Suprapubic skin (tissue), 4 donors: ENCODE data around the gene TNIK. TPM values are rescaled to one million over a fixed set of nuclear protein-coding genes. Genes with fewer than 3 reads are reported as not detected.

Source experiments
- DNase-seq, 2 donors: peaks; one replicate each; pipeline ENCODE4 v3.0.0-alpha.2; 2019; ENCODE audit warnings: low spot score in 2 of 2
- H3K27ac ChIP-seq: fragments of 200-600 bp; sonication (generic); one replicate; pipeline ENCODE4 v1.5.1; 2019
- H3K27me3 ChIP-seq: fragments of 200-600 bp; sonication (generic); one replicate; pipeline ENCODE4 v1.5.1; 2019
- H3K36me3 ChIP-seq: fragments of 200-600 bp; sonication (generic); one replicate; pipeline ENCODE4 v1.5.1; 2019
- H3K4me1 ChIP-seq: fragments of 200-600 bp; sonication (generic); one replicate; pipeline ENCODE4 v1.5.1; 2019
- H3K4me3 ChIP-seq: fragments of 200-600 bp; sonication (generic); one replicate; pipeline ENCODE4 v1.5.1; 2019; ENCODE audit warnings: mild to moderate bottlenecking
- H3K9me3 ChIP-seq: fragments of 200-600 bp; sonication (generic); one replicate; pipeline ENCODE4 v1.5.1; 2019
- CTCF ChIP-seq, 2 donors: fragments of 200-600 bp in 1 of 2; fragments of 450-650 bp in 1 of 2; sonication (generic) in 1 of 2; IDR thresholded peaks; one replicate each; pipeline ENCODE4 v1.5.1; 2016 to 2019; ENCODE audit warnings: antibody characterized with exemption in 2 of 2, mild to moderate bottlenecking in 1 of 2, moderate library complexity in 1 of 2
- EP300 ChIP-seq: sonication (generic); formaldehyde crosslinking; IDR thresholded peaks from one replicate; pipeline ENCODE4 v1.6.1; 2017; ENCODE audit warnings: antibody characterized with exemption
- POLR2A ChIP-seq, 2 donors: fragments of 450-650 bp; IDR thresholded peaks; one replicate each; pipeline ENCODE4 v1.6.1; 2017; ENCODE audit warnings: antibody characterized with exemption in 2 of 2, mild to moderate bottlenecking in 2 of 2, moderate library complexity in 2 of 2
- POLR2AphosphoS5 ChIP-seq, 3 donors: sonication (generic); formaldehyde crosslinking; IDR thresholded peaks; one replicate each; pipeline ENCODE4 v1.6.1; 2017; ENCODE audit warnings: antibody characterized with exemption in 3 of 3
- WGBS: methylation state at CpG from one replicate; pipeline ENCODE4 v1.1.5; 2018; 5-methylcytosine and 5-hydroxymethylcytosine counted together
- total RNA-seq, 4 donors: library from RNA; depleted of rRNA; stranded (reverse); fragments of >200 nt; gene quantifications; one replicate each; pipeline ENCODE4 v1.1.0, GENCODE V29; 2016

TNIK gene
- total RNA-seq, 4 donors from 2014 or later = 2.0 to 4.3 (median 3.1) TPM

DNA sequence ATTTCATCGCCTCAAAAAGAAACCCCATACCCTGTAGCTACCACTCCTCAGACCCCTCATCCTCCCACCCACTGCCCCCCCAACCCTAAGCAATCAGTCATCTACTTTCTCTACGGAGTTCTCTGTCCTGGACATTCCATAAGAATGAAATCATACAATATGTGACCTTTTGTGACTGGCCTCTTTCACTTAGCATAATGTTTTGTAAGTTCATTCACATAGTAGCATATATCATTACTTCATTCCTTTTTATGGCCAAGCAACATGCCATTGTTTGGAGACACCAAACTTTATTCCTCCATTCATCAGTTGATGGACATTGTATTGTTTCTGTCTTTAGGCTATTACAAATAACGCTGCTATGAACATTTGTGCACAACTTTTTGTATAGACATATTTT is 64.2 kb downstream of the TNIK start:
- Histone ChIP-seq H3K4me3 (no peak overlapping the region), H3K27me3 (no peaks in the 10 kb centered on the region), H3K36me3 (no peaks in the 10 kb centered on the region), H3K9me3 (no peaks in the 10 kb centered on the region), H3K4me1 (no peaks in the 10 kb centered on the region), H3K27ac (no peak overlapping the region)
- 80% methylated on average over 3 of the region's 3 CpGs for WGBS
- DNase-seq = no peak
- TF ChIP-seq POLR2A (IDR thresholded peaks at IDR 0.05) = no peak
- no peak for TF ChIP-seq EP300
- no peak for TF ChIP-seq POLR2AphosphoS5 (IDR thresholded peaks at IDR 0.05)
- no peak for TF ChIP-seq CTCF (IDR thresholded peaks at IDR 0.05)

- no peak overlapping the region for H3K27ac ChIP-seq
Measured at GRCh38 chr3:171393032-171393744, 67.0 kb downstream of the TNIK start.

GRCh38 chr3:171391432-171391831 is 68.8 kb downstream of the TNIK start:
- H3K9me3 ChIP-seq = no peaks in the 10 kb centered on the region
- no peak overlapping the region for H3K4me3 ChIP-seq
- no peak for TF ChIP-seq CTCF (IDR thresholded peaks at IDR 0.05)
- no peak for TF ChIP-seq POLR2AphosphoS5 (IDR thresholded peaks at IDR 0.05)
- no peak for TF ChIP-seq POLR2A (IDR thresholded peaks at IDR 0.05)
- TF ChIP-seq EP300 = no peak
- H3K4me1 ChIP-seq = no peaks in the 10 kb centered on the region
- no peak overlapping the region for H3K27ac ChIP-seq
- no peak for DNase-seq
- H3K27me3 ChIP-seq = no peaks in the 10 kb centered on the region
- H3K36me3 ChIP-seq = no peaks in the 10 kb centered on the region

More at GRCh38 chr3:171393032-171393744, 67.0 kb downstream of the TNIK start:
- H3K9me3 ChIP-seq = no peaks in the 10 kb centered on the region
- no peaks in the 10 kb centered on the region for H3K4me1 ChIP-seq
- 71% methylated on average over 7 of the region's 7 CpGs for WGBS
- no peaks in the 10 kb centered on the region for H3K36me3 ChIP-seq
- H3K4me3 ChIP-seq = no peak overlapping the region
- TF ChIP-seq CTCF (IDR thresholded peaks at IDR 0.05) = no peak
- TF ChIP-seq EP300 = no peak
- no peak for TF ChIP-seq POLR2A (IDR thresholded peaks at IDR 0.05)
- no peak for TF ChIP-seq POLR2AphosphoS5 (IDR thresholded peaks at IDR 0.05)
- no peaks in the 10 kb centered on the region for H3K27me3 ChIP-seq
- no peak for DNase-seq

DNA sequence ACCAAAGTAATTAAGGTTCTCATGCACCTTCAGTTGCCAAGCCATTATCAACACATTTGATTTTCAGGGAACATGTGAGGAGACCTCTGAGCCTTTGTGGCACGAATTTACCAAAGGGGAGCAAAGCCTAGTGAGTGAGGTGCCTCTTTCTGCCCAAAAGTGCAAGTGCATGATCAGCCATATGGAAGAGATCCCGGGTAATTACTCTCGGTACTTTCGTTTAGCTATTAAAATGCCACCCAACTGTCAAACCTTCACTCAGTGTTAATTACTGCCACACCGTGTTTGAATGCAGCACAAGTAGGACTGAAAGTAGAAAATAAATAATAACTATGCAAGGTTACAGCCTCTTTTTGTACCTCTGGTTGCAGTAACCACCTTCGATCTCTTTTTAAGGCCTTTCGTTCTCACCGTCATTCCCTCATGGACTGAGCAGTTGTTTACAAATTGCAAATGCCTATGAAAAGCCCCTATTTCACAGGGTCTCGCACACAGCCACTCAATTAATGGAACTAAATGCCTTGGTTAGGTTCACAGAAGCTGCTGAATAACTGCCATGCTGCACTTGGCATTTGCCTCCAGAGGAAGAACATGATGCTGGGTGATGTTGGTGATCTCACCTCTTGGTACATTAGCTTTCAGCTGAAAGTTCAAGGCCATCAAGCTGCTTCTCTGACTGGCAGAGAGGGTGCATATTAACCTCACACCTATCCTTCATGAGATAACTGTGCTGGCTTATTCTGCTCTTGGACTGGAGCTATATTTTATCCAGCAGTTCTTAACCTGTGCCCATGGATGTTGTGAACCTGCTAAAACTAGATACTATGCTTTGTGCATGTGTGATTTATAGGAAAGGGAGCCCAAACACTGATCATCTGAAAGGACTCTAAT is 69.9 kb downstream of the TNIK start:
- H3K27me3 ChIP-seq = no peaks in the 10 kb centered on the region
- WGBS = 92% methylated on average over 9 of the region's 9 CpGs
- DNase-seq = no peak
- H3K4me1 ChIP-seq = no peaks in the 10 kb centered on the region
- no peak for TF ChIP-seq POLR2AphosphoS5 (IDR thresholded peaks at IDR 0.05)
- TF ChIP-seq POLR2A (IDR thresholded peaks at IDR 0.05) = no peak
- no peak for TF ChIP-seq CTCF (IDR thresholded peaks at IDR 0.05)
- no peak for TF ChIP-seq EP300
- H3K9me3 ChIP-seq = no peaks in the 10 kb centered on the region
- no peak overlapping the region for H3K27ac ChIP-seq
- no peak overlapping the region for H3K4me3 ChIP-seq
- H3K36me3 ChIP-seq = no peaks in the 10 kb centered on the region

DNA sequence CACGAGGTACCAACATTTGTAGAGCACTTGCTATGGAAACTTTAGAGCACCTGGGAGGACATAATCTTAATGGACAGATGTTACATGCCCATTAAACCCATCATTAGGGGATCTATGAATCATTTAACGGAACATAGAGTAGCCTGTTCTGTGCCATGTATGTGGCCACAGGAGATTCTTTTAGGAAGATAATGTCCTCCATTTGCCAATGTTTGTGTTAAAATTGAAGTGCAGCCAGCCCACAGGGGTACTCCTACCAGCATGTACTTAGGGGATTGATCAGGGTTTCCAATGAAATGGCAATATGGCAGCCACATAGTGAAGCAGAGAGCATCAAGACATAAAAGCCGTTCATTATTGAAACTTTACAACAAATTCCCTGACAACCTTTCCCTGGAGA is 70.7 kb downstream of the TNIK start:
- no peak for DNase-seq
- H3K36me3 ChIP-seq = no peaks in the 10 kb centered on the region
- no peaks in the 10 kb centered on the region for H3K4me1 ChIP-seq
- no peak overlapping the region for H3K27ac ChIP-seq
- WGBS = 91% methylated on average over 3 of the region's 3 CpGs
- TF ChIP-seq POLR2AphosphoS5 (IDR thresholded peaks at IDR 0.05) (no peak), EP300 (no peak), POLR2A (IDR thresholded peaks at IDR 0.05) (no peak), CTCF (IDR thresholded peaks at IDR 0.05) (no peak)
- H3K9me3 ChIP-seq = no peaks in the 10 kb centered on the region
- no peak overlapping the region for H3K4me3 ChIP-seq
- H3K27me3 ChIP-seq = no peaks in the 10 kb centered on the region
